Measurements from ENCODE around the gene HOXB9. TPM values are rescaled to one million over a fixed set of nuclear protein-coding genes. Genes with fewer than 3 reads are reported as not detected.

Gene HOXB9
- polyA plus RNA-seq, 1 experiment, result not detected

- Histone ChIP-seq H3K36me3 (ENCODE audit: control insufficient read depth, insufficient read depth, low read length) (no peaks in the 10 kb centered on the region), H3K27me3 (ENCODE audit: control insufficient read depth, insufficient read depth, low read length) (peaks cover 73% of the 10 kb centered on the region), H3K4me3 (ENCODE audit: low read depth, low read length) (no peak overlapping the region)
- no peak for TF ChIP-seq CTCF (IDR thresholded peaks at IDR 0.05; ENCODE audit: insufficient read depth, low read depth, low read length)
- CTCF ChIA-PET, result no interaction called here
- POLR2A ChIA-PET, result no interaction called here
- no peak for DNase-seq (ENCODE audit: low read depth)
Measured at GRCh38 chr17:48577330-48577945, 48.7 kb downstream of the HOXB9 start.

GRCh38 chr17:48576479-48577309, 49.5 kb downstream of the HOXB9 start:
- DNase-seq (ENCODE audit: low read depth), result no peak

GRCh38 chr17:48575673-48576478, 50.3 kb downstream of the HOXB9 start:
- no peak for DNase-seq (ENCODE audit: low read depth)

More at GRCh38 chr17:48576479-48577309, 49.5 kb downstream of the HOXB9 start:
- H3K36me3 ChIP-seq (ENCODE audit: control insufficient read depth, insufficient read depth, low read length), result no peaks in the 10 kb centered on the region
- H3K27me3 ChIP-seq (ENCODE audit: control insufficient read depth, insufficient read depth, low read length), result peaks cover 73% of the 10 kb centered on the region
- ChIA-PET CTCF (no interaction called here), POLR2A (no interaction called here)
- no peak overlapping the region for H3K4me3 ChIP-seq (ENCODE audit: low read depth, low read length)
- no peak for TF ChIP-seq CTCF (IDR thresholded peaks at IDR 0.05; ENCODE audit: insufficient read depth, low read depth, low read length)

GRCh38 chr17:48575066-48575582, 51.0 kb downstream of the HOXB9 start:
- H3K36me3 ChIP-seq (ENCODE audit: control insufficient read depth, insufficient read depth, low read length), result no peaks in the 10 kb centered on the region
- CTCF ChIA-PET, result interaction anchor here (1.0 kb wide), 1 partner anchor 239 kb away, joined by 3 read pairs; no protein-coding TSS in a partner anchor
- no peak for DNase-seq (ENCODE audit: low read depth)
- TF ChIP-seq CTCF (IDR thresholded peaks at IDR 0.05; ENCODE audit: insufficient read depth, low read depth, low read length), result no peak
- H3K27me3 ChIP-seq (ENCODE audit: control insufficient read depth, insufficient read depth, low read length), result peaks cover 78% of the 10 kb centered on the region
- no peak overlapping the region for H3K4me3 ChIP-seq (ENCODE audit: low read depth, low read length)
- POLR2A ChIA-PET, result interaction anchor here (0.6 kb wide), 1 partner anchor 41 kb away, joined by 7 read pairs; no protein-coding TSS in a partner anchor

More at GRCh38 chr17:48575673-48576478, 50.3 kb downstream of the HOXB9 start:
- TF ChIP-seq CTCF (IDR thresholded peaks at IDR 0.05; ENCODE audit: insufficient read depth, low read depth, low read length), result no peak
- ChIA-PET CTCF (no interaction called here), POLR2A (no interaction called here)
- peaks cover 74% of the 10 kb centered on the region for H3K27me3 ChIP-seq (ENCODE audit: control insufficient read depth, insufficient read depth, low read length)
- no peaks in the 10 kb centered on the region for H3K36me3 ChIP-seq (ENCODE audit: control insufficient read depth, insufficient read depth, low read length)
- H3K4me3 ChIP-seq (ENCODE audit: low read depth, low read length), result no peak overlapping the region

Data from BJ (cell line).